GM19452 (cell line): ENCODE results near the gene HOXA6.

ENCODE experiments used
- ATAC-seq: cut with Tn5 transposase; IDR thresholded peaks from one replicate; pipeline ENCODE4 v1.9.1; 2021; ENCODE audit not compliant: unreplicated experiment

Gene HOXA6

DNA sequence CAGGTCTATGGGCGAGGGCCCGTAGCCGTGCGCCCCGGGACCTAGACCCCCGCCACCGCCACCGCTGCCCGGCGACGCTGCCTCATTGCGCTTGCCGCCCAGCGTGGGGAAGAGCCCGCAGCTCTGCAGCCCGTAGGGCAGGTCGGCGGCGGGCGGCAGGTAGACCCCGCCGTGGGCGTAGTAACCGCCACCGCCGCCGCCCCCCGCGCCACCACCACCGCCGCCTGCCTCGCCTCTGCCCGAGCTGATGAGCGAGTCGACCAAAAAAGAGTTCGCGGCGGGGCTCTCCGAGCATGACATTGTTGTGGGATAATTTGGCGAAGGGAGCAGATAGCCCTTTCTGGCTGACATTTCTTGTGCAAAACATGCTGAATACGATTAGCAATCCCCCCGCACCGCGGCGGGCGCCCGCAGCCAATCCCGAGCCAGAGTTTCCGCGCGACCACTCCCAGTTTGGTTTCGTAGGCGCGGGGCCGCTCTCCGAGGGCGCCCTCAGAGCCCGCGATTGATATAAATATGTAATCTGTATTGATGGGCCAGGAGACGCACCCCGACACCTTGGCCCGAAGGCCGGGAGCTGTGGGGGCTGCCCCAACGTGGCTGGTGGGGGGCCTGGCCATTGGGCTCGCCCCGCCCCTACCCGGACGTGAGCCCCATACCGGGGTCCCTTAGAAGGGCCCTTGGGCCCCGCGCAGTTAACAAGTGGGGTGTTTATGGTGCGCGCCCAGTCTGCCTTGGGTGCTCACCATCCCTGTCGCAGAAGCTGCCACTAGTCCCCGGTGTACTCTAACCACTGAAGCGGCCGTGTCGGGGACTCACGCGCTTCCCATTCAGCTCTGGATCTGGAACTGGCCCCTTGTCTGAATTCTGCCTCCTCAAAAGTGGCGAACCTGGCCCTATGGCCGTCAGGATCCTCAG lies 26.6 kb upstream of the HOXA6 start, which contains the start of gene HOXA10:
Gene HOXA10 (minus strand): TSS at position 365 of the 918 bp plus-strand sequence. CDS start 14 bp downstream, at position 351.
- ATAC-seq: no peak

DNA sequence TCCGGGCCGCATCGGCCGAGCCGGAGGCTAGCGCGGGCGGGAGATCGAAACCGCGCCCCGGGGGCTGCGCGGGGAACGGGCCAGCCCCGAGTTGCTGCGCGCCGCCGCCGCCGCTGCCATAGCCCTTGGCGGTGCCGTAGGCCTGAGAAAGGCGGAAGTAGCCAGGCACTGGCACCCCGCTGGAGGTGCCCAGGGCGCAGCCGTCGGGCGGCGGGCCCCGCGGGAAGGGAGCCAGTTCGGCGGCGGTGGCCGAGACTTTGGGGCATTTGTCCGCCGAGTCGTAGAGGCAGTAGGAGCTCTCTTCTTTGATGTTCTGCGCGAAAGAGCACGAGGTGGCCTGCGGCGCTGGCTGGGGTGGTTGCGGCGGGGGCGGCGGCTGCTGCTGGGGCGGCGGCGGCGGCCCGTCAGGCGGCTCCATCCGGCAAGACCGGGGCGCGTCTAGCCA lies 26.0 kb upstream of the HOXA6 start:
- ATAC-seq: no peak

DNA sequence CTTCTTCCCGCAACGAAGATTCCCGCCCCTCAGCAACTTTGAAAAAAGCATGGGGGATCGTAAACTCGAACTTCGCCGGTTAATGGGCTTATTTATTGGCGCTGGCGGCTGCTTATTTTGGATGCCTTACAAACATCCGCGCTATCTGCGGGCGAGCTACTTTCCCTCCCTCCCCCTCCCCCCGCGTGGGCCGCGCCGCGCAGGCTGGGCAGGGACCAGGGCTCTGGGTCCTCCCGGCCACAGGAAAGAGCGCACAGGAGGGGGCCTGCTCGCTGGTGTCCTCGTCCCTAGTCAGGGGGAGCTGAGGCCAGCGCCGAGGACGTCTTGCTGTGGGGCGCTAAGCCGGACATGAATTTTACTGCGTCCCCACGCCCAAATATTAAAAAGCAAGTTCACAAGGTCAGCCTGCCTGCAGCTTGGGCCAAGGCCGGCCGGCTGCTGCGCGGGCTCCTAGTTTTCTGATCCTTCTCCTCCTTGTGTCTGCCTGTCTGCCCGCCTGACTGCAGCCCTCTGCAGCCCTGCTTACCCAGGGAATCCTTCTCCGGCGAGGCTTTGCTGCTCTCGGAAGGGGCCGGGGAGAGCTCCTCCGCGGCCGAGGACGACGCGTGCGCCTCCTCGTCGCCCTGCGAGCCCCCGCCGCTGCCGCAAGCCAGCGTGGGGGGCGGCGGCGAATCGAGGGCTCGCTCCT lies 25.4 kb upstream of the HOXA6 start:
- no peak for ATAC-seq

DNA sequence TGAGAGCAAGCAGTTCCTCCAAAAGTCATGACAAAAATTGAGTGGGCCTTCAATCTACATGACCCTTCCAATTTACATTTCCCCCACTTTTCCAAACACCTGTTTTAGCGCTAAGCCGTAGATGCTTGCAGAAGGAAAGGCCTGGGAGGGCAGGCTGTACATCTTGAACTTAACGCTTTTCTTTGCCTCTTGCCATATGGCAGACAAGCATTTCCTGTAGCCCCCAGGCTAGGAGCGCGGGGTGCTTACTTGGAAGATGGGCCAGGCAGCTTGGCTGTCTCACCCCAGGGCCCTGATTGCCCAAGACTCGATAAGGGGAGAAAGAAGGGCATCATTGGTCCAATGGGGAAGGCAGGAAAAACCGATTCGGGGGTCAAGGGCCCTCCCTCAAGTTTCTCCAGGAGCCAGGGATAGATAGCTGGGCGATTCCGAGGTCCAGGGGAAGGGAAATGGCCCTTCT lies 24.8 kb upstream of the HOXA6 start:
- no peak for ATAC-seq

DNA sequence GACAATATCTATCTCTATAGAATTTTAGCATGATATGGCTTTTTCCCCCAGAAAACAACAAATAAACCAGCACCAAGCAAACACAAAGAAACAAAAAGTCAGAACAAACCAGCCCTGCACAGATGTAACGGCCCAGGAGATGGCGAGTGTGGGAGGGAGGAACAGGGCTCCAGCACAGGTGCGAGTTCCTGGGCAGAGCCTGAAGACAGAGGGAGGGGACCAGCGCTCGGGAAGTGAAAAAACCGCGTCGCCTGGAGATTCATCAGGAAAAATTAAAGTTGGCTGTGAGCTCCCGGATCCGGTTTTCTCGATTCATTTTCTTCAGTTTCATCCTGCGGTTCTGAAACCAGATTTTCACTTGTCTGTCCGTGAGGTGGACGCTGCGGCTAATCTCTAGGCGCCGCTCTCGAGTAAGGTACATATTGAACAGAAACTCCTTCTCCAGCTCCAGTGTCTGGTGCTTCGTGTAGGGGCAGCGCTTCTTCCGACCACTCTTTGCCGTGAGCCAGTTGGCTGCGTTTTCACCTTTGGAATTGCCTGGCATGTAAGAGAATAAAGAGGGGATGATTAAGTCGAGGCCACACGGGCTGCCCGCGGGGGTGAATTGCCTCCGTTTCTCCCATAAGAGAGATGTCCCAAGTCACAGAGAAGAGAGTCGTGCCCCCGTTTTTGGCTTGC lies 24.2 kb upstream of the HOXA6 start:
- ATAC-seq: no peak

DNA sequence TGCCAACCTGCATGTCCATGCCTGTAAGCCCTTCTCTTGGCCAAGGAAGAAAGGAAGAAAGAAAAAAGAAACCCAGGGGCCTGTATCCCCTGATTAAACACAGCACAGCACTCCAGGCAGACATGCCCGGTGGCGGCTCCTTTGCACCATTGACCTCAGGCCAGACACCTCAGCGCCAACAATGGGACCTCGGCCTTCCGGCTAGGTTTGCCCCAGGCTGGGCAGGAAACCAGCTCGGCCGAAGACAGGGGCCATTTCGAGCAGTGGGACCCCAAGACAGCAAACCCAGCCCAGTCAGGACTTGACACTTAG lies 23.7 kb upstream of the HOXA6 start:
- ATAC-seq: no peak

DNA sequence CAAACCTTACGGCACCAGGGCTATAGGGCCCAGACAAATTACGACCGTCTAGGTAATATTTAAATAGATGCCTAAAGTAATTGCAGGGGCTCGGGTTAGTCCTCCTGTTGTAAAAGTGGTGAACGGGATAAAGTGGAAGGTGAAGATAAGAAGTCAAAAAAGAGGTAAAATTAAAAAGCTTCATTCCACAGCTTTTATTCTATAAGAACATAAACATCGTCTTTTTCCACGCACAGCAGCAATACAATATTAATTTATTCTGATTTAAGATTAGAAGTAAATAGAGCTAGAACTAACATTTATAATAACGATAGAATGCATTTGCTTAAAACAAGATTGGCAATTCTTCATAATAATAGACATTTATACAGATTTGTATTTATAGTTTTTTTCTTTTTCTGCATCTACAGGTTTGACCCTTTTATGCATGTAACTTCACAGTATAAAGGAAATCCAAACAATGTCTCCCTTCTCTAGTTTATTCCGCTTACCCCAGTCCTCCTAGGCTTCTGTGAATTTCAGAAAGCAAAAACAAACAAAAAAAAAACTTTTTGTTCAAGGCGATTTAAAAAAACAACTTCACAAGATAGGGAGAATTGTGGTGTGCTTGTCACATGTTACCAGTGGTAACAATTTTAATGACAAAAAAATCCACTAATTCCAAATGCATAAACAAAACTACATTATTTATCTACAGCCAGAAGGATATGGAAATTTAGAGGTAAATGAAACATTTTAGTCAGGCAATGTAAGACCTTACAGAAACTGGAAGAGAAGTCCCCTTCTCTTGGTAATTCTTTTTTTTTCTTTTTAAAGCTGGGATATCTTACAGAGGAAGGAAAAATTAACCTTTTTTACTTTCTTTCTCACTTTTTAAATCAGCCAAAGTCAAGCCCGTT lies 23.1 kb upstream of the HOXA6 start:
- no peak for ATAC-seq

DNA sequence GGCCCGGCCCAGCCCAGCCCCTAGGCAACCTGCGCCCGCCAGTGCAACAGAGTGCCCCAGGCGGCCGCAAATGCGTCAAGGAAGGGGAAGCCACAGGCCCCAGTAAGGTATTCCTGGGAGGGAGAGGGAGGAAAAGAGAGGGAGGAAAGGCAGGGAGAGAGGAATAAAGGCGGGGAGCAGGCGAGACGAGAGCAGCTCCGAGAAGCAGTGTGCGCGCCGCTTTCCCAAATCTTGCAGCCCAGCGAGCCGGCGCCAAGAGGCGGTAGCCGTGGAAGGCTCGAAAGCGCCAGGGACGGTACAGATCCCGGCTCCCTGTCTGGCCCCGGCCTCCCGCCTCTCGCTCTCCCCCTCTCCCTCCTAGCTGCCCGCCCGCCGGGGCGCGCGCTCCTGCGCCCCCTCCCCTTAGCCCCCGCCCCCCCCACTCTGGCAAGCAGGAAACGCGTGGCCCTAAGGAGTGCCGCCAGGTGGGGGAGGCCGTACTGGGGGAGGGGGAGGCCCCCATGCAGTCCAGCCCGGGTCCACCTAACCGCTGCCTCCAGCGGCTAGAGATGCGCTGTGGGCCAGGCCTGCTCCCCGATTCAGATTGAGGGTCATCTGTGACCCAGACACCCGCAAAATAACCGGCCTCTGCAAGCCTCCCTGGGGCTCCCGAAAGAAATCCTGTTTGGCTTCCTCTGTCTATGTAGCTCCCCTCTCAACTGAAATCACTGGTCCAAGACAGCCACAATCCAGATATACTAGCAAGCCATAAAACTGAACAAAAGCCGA lies 22.3 kb upstream of the HOXA6 start:
- ATAC-seq: no peak

DNA sequence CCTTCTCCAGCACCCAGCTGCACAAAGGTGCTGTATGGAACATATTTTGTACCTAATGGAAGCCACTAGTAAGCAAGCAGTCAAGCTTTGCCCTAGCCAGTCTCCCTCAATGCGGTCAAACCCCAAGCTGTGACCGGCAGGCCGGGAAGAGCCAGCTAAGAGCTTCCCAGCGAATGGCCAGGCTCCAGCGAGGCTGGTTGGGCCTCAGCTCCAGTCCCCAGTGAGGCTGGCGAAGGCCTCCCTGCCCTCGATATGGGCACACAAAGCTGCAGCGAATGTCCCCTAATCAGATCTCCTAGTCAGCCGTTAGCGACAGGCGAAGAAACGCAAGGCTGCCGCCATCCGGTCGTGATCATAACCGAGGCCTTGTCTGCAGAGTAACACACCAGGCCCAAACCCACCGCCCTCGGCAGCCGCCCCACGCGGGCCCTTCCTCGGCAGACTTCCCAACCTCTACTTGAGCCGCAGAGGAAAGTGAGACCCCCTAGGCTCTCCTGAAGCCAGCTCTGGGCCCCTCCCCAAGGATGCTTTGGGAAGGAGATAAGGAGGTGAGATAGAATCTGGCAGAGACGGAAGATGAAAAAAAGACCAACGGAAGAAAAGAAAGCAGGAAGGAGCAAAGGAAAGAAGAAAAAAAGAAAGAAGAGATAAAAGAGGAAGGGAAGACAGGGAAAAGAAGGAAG lies 20.8 kb upstream of the HOXA6 start:
- ATAC-seq: no peak

DNA sequence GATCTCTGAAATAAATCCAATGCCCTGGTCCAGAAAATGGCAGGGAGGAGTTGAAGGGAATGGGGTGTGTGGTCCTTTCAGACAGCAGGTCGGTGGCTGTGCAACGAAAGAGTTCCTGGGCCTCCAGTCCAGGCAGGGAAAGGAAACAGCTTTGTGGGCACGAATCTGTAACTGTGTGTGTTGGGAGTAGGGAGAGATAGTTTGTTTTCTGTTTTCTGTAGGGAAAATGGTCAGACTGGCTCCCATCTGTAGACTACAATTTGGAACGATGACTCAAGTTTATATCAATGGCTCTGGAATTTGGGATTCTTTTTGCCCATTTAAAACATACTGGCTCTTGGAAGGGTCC lies 20.3 kb upstream of the HOXA6 start:
- ATAC-seq: no peak

DNA sequence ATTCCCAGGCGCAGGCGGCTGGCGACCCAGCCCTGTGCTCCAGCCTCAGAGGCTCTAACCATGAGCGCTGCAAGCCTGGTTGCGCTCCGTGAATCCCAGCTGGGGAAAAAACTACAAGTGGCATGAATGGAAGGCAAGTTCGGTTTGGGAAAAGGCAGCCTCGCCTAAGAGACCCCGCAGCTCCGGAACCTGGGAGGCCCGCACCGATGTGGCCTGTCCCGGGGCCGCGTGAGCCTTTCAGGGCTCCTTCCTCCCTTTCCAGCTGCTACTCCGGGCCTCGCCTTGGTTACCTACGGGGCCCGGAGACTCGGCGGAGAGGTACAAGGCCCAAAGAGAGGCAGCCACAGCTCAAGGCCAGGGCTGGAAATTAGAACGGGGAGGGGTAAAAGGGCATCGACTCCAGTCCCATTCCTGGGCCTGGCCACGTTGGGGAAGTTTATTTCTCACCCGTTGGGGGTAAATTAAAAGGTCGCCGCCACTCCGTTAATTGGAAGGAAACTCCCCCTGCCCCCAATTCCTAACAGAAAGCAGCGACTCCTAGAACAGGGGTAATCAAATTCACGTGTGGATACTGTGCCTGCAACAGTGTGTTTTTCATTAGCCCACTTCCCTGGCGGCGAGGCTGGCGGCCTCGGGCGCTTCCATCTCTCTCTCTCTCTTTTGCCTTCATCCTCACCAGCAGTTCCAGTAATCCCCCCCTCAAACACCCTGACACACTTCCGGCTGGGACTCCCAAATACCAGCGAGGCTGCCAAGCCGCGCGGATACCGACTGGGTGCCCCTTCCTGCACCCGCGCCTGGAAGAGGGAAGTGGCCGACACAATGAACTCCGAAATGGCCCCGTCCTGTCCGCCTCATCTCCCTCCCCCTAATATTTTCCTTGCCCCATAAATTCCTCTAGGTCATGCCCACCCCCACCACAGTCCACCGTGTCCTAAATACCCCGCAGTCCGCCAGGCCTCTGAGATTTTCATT lies 19.2 kb upstream of the HOXA6 start:
- no peak for ATAC-seq

DNA sequence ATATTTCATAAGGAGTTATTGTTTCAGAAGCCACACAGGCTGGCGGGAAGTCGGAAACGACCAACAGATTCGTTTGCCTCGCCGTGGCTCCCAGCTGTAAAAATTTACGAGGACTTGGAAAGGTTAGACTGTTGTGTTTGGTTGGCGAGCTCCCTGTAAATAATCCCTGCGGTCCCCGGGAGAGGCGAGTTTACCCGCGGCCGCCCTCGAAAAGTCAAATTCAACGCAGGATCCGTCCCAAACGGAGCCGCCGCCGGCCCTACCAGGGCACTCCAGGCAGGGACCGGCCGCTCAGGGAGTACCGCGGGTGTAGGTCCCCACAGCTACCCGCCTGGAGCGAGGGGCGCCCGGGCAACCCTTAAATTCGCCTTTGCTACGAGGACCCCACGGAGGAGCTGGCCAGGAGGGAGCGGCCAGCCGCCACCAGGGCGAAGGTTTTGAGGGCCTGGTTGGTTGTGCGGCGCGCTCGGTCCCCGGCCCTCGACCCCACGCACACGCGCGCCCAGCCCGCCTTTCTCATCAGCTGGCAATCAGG lies 18.5 kb upstream of the HOXA6 start:
- no peak for ATAC-seq

DNA sequence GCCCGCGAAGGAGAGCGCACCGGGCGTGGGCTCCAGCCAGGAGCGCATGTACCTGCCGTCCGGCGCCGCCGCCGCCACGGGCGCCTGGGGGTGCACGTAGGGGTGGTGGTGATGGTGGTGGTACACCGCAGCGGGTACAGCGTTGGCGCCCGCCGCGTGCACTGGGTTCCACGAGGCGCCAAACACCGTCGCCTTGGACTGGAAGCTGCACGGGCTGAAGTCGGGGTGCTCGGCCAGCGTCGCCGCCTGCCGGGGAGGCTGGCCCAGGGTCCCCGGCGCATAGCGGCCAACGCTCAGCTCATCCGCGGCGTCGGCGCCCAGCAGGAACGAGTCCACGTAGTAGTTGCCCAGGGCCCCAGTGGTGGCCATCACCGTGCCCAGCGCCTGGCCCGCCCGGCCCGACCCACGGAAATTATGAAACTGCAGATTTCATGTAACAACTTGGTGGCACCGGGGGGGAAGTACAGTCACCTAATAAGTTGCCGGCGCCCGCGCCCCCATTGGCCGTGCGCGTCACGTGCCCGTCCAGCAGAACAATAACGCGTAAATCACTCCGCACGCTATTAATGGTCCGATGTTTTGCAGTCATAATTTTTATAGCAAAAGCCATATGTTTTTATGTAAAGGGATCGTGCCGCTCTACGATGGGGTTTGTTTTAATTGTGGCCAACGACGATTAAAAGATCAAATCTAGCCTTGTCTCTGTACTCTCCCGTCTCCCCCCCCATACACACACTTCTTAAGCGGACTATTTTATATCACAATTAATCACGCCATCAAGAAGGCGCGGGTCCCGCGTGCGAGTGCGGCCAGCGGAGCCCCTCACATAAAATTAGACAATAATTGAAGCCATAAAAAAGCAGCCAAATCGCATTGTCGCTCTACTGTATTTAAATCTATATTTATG lies 17.8 kb upstream of the HOXA6 start, which contains the start of gene HOXA9:
Gene HOXA9 (minus strand): TSS at position 449 of the 907 bp plus-strand sequence. CDS start 80 bp downstream, at position 369.
- no peak for ATAC-seq

DNA sequence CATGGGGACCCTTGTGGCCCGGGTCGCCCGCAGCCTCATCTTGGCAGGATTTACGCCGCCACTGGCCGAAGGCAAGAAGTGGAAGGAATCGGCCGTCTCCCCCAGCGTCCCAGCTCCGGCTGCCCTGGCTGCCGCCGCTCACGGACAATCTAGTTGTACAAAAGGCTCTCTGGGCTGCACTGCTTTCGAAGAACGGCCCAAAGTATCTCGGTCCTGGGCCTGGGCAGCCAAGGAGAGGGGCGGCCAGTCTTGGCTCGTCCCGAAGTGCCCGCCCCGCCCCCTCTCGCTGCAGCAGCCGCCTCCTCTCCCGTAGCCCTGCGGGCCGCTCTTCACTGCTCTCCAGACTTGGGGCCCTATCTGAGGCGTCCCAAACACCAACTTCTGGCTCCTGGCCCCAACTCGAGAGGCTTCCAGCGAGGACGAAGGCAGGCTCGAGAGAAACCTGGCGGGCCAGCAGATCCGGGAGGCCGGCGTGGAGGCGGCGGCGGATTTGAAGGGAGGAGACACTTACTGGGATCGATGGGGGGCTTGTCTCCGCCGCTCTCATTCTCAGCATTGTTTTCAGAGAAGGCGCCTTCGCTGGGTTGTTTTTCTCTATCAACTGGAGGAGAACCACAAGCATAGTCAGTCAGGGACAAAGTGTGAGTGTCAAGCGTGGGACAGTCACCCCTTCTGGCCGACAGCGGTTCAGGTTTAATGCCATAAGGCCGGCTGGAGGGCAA lies 17.0 kb upstream of the HOXA6 start:
- ATAC-seq: no peak

DNA sequence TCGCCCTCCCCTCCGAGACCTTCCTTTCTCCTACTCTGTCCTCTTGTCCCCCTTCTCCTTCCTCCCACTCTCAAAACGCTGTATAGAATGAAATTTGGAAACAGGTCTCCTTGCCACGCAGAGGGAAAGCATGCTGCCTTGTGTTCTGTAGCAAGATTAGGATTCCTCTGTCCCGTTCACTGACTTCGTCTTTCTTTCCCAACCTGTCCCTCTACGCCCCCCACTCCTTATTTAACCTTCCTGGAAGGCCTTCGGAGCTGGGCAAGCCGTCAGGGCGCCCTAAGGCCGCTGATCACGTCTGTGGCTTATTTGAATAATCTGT lies 16.4 kb upstream of the HOXA6 start:
- ATAC-seq: no peak

DNA sequence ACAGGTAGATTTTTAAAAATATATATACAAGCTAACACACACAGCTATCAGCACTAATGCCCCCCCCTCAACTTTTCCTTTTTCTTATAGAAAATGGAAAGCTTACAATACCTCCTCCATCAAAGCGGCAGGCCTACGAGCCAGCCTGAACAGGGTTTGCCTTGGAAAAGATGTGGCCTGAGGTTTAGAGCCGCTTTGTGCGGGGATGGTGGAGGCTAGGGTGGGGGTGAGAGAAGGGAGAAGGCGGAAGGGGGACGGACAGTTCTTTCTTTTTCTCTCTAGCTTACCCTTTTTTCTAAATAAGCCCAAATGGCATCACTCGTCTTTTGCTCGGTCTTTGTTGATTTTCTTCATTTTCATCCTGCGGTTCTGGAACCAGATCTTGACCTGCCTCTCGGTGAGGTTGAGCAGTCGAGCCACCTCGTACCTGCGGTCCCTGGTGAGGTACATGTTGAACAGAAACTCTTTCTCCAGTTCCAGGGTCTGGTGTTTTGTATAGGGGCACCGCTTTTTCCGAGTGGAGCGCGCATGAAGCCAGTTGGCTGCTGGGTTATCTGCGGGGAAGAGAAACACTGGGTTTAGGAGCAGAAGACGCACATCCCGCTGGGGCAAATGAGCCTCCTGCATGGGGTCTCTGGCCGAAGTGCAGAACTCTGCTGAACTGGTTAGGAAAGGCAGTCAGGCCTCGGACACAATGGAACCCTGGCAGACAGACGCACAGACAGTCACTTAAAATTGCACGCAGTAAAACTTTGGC lies 15.9 kb upstream of the HOXA6 start:
- ATAC-seq: no peak
